Esophagus muscularis mucosa (tissue), 4 donors: Measurements from ENCODE around the gene HRH4. TPM values are rescaled to one million over a fixed set of nuclear protein-coding genes. Genes with fewer than 3 reads are reported as not detected.

Experiments used
- DNase-seq: peaks from one replicate; pipeline ENCODE4 v3.0.0-alpha.2; 2017; ENCODE audit errors: extremely low spot score
- H3K27ac ChIP-seq, 4 donors: fragments of 200-600 bp; sonication (generic); replicated peaks in 1 of 4; 1 replicate in 3 of 4; 2 replicates in 1 of 4; pipeline ENCODE4 v1.5.1; 2016 to 2019; ENCODE audit warnings: mild to moderate bottlenecking in 1 of 4
- H3K27me3 ChIP-seq, 4 donors: fragments of 200-600 bp; sonication (generic); one replicate each; pipeline versions ENCODE4 v1.5.1 to v1.6.0; 2016 to 2019
- H3K36me3 ChIP-seq, 4 donors: fragments of 200-600 bp; sonication (generic); one replicate each; pipeline ENCODE4 v1.5.1; 2016 to 2019
- H3K4me1 ChIP-seq, 4 donors: fragments of 200-600 bp; sonication (generic); one replicate each; pipeline ENCODE4 v1.5.1; 2016 to 2019
- H3K4me3 ChIP-seq, 4 donors: fragments of 200-600 bp; sonication (generic); 1 replicate in 2 of 4; 2 replicates in 2 of 4; pipeline ENCODE4 v1.5.1; 2016 to 2019; ENCODE audit warnings: mild to moderate bottlenecking in 4 of 4, moderate library complexity in 1 of 4
- H3K9me3 ChIP-seq, 4 donors: fragments of 200-600 bp; sonication (generic); 1 replicate in 3 of 4; 2 replicates in 1 of 4; pipeline ENCODE4 v1.5.1; 2016 to 2019
- EP300 ChIP-seq: sonication (generic); formaldehyde crosslinking; IDR thresholded peaks from one replicate; pipeline ENCODE4 v1.6.1; 2017; ENCODE audit warnings: antibody characterized with exemption
- POLR2A ChIP-seq: fragments of 450-650 bp; IDR thresholded peaks from one replicate; pipeline ENCODE4 v1.6.1; 2017; ENCODE audit warnings: antibody characterized with exemption, moderate library complexity, mild to moderate bottlenecking, low read depth
- POLR2AphosphoS5 ChIP-seq, 2 donors: sonication (generic); formaldehyde crosslinking; IDR thresholded peaks; one replicate each; pipeline ENCODE4 v1.6.1; 2017; ENCODE audit warnings: antibody characterized with exemption in 2 of 2
- WGBS: methylation state at CpG from one replicate; pipeline ENCODE4 v1.1.5; 2018; 5-methylcytosine and 5-hydroxymethylcytosine counted together
- intact Hi-C: fragments of 100-400 bp; cut with DNase I; formaldehyde crosslinking; loops from one replicate; pipeline ENCODE4 v1.15.1; 2023
- total RNA-seq, 4 donors: library from RNA; depleted of rRNA; stranded (reverse); fragments of >200 nt; gene quantifications; one replicate each; pipeline versions ENCODE4 v1.1.0 to v1.2.1, GENCODE V29; 2016
- TF ChIP-seq, protein P1 (sequence below), 3 experiments: fragments of 200-600 bp in 2 of 3; fragments of 450-650 bp in 1 of 3; sonication (generic) in 2 of 3; IDR thresholded peaks; one replicate each; pipeline ENCODE4 v1.5.1; 2017 to 2019; ENCODE audit warnings: antibody characterized with exemption in 3 of 3, mild to moderate bottlenecking in 2 of 3, moderate library complexity in 1 of 3

Gene HRH4, protein sequence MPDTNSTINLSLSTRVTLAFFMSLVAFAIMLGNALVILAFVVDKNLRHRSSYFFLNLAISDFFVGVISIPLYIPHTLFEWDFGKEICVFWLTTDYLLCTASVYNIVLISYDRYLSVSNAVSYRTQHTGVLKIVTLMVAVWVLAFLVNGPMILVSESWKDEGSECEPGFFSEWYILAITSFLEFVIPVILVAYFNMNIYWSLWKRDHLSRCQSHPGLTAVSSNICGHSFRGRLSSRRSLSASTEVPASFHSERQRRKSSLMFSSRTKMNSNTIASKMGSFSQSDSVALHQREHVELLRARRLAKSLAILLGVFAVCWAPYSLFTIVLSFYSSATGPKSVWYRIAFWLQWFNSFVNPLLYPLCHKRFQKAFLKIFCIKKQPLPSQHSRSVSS
- under 1 TPM in 2 of 4 donors, not detected in 2; 0.13 to 0.50 TPM for total RNA-seq

DNA sequence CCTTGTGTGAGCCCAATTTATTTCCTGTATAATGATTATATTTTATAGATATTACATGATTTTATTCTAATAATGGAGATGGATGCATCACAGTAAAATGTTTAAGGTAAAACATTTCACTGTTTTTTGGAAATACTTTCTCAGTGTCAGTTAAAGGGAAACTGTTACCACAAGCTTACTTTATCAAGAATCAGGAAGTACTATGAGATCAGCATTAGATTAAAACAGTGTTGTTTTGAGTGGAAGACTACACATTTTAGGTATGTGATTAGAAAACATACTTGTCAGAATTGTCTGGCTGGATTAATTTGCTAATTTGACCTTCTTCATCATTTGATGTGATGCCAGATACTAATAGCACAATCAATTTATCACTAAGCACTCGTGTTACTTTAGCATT is at the start of gene HRH4:
Gene HRH4 (plus strand): TSS at position 250 of the 400 bp plus-strand sequence. CDS start 92 bp downstream, at position 342.
- H3K36me3 ChIP-seq: no peaks in the 10 kb centered on the region
- H3K27me3 ChIP-seq: no peaks in the 10 kb centered on the region
- no peak for DNase-seq
- no peaks in the 10 kb centered on the region for H3K4me1 ChIP-seq
- no peak within 1 kb of the TSS for H3K27ac ChIP-seq
- H3K9me3 ChIP-seq: no peaks in the 10 kb centered on the region
- no peak for TF ChIP-seq POLR2AphosphoS5 (IDR thresholded peaks at IDR 0.05)
- no peak for TF ChIP-seq POLR2A
- TF ChIP-seq EP300: no peak
- TF ChIP-seq, protein P1, sequence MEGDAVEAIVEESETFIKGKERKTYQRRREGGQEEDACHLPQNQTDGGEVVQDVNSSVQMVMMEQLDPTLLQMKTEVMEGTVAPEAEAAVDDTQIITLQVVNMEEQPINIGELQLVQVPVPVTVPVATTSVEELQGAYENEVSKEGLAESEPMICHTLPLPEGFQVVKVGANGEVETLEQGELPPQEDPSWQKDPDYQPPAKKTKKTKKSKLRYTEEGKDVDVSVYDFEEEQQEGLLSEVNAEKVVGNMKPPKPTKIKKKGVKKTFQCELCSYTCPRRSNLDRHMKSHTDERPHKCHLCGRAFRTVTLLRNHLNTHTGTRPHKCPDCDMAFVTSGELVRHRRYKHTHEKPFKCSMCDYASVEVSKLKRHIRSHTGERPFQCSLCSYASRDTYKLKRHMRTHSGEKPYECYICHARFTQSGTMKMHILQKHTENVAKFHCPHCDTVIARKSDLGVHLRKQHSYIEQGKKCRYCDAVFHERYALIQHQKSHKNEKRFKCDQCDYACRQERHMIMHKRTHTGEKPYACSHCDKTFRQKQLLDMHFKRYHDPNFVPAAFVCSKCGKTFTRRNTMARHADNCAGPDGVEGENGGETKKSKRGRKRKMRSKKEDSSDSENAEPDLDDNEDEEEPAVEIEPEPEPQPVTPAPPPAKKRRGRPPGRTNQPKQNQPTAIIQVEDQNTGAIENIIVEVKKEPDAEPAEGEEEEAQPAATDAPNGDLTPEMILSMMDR (IDR thresholded peaks at IDR 0.05): no peak
- H3K4me3 ChIP-seq: no peak within 1 kb of the TSS
- intact Hi-C loops: no loop called here
- whole genome bisulfite sequencing: 68% methylated on average over 1 of the region's 1 CpG

DNA sequence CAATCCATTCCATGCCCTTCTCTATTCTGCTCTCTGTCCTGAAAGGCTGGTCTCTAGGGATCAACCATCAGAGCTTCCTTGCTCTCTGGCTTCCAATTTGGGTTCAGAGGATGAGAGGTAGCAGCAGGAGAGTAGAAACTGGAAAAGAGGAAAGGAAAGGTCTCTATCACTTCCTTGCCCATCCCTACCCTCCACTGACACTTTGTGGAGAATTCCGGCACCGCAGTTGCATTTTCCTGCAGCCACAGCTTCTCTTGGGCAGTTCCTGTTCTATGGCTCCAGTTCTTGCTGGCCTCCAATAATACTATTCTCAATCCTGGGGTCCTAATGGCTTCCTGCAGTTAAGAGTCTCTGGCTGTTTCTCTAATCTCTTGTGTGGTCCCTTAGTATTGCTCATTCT is 47.3 kb upstream of the HRH4 start:
- H3K4me3 ChIP-seq: no peak overlapping the region
- H3K4me1 ChIP-seq: no peaks in the 10 kb centered on the region
- 81% methylated on average over 2 of the region's 2 CpGs for WGBS
- TF ChIP-seq POLR2AphosphoS5 (IDR thresholded peaks at IDR 0.05) (no peak), POLR2A (no peak), EP300 (no peak)
- TF ChIP-seq, protein P1 (IDR thresholded peaks at IDR 0.05): peak in 1 of 3 experiments; percentile 14
- no peak overlapping the region for H3K27ac ChIP-seq
- no peak for DNase-seq
- intact Hi-C loops: no loop called here
- no peaks in the 10 kb centered on the region for H3K36me3 ChIP-seq
- H3K27me3 ChIP-seq: peaks cover 0 to 14% (median 0%) of the 10 kb centered on the region in 4 donors
- H3K9me3 ChIP-seq: no peaks in the 10 kb centered on the region

DNA sequence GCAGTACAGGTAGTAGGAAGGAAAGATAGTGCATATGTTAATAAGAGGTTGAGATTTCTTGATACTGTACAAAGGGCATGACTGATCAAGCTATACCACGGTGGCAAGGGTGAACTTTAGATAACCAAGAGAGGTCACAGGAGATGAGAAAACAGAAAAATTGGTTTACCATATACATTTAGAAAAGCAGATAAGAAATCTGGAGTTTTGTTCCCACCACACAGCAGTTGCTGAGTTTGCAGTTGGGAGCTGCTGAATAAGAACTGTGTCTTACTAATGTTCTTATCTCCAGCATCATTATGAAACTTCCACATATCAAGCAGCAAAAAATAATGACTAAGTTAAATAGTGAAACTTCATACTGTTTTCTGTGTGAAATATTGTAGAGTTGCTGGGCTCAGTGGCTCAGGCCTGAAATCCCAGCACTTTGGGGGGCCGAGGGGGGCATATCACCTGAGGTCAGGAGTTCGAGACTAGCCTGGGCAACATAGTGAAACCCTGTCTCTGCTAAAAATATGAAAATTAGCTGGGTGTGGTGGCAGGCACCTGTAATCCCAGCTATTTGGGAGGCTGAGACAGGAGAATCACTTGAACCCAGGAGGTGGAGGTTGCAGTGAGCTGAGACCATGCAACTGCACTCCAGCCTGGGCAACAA is 46.0 kb upstream of the HRH4 start:
- H3K36me3 ChIP-seq: no peaks in the 10 kb centered on the region
- peak; percentile 14 for DNase-seq
- no peaks in the 10 kb centered on the region for H3K4me1 ChIP-seq
- H3K4me3 ChIP-seq: no peak overlapping the region
- H3K9me3 ChIP-seq: no peaks in the 10 kb centered on the region
- H3K27ac ChIP-seq: no peak overlapping the region
- TF ChIP-seq, protein P1 (IDR thresholded peaks at IDR 0.05): no peak
- TF ChIP-seq EP300 (no peak), POLR2AphosphoS5 (IDR thresholded peaks at IDR 0.05) (no peak), POLR2A (no peak)
- intact Hi-C loops: no loop called here
- WGBS: 87% methylated on average over 3 of the region's 3 CpGs
- peaks cover 0 to 27% (median 0%) of the 10 kb centered on the region in 4 donors for H3K27me3 ChIP-seq

DNA sequence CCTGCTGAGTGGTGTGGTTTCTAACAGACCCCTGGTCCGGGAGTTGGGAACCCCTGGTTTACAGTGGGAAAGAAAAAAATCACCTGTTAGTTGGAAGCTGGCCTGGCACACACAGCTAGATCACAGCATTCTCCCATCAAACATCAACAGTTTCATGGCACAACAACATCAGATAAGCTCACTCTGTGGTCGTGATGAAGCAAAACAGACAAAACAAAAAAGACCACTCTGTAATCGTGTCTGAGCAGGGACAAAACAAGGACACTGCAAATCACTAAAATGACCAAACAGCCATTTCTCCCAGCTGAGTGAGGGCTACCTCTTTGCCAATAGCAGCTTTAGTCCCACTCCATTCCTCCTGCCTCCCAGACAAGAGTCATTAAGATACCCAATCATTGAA is 43.0 kb upstream of the HRH4 start:
- peaks cover 0 to 52% (median 0%) of the 10 kb centered on the region in 4 donors for H3K27me3 ChIP-seq
- H3K4me1 ChIP-seq: no peaks in the 10 kb centered on the region
- H3K27ac ChIP-seq: no peak overlapping the region
- TF ChIP-seq, protein P1 (IDR thresholded peaks at IDR 0.05): no peak
- TF ChIP-seq EP300 (no peak), POLR2AphosphoS5 (IDR thresholded peaks at IDR 0.05) (no peak), POLR2A (no peak)
- no peaks in the 10 kb centered on the region for H3K36me3 ChIP-seq
- 50% methylated on average over 3 of the region's 3 CpGs for WGBS
- DNase-seq: no peak
- no peak overlapping the region for H3K4me3 ChIP-seq
- H3K9me3 ChIP-seq: no peaks in the 10 kb centered on the region
- intact Hi-C loops: no loop called here
